ENCODE measurements around the gene VANGL2.
"Not testable (repeated sequence)": the region's sequence is repeated elsewhere in the genome, so short reads cannot be mapped to it uniquely, and the experiment has no call there.

VANGL2 gene

DNA sequence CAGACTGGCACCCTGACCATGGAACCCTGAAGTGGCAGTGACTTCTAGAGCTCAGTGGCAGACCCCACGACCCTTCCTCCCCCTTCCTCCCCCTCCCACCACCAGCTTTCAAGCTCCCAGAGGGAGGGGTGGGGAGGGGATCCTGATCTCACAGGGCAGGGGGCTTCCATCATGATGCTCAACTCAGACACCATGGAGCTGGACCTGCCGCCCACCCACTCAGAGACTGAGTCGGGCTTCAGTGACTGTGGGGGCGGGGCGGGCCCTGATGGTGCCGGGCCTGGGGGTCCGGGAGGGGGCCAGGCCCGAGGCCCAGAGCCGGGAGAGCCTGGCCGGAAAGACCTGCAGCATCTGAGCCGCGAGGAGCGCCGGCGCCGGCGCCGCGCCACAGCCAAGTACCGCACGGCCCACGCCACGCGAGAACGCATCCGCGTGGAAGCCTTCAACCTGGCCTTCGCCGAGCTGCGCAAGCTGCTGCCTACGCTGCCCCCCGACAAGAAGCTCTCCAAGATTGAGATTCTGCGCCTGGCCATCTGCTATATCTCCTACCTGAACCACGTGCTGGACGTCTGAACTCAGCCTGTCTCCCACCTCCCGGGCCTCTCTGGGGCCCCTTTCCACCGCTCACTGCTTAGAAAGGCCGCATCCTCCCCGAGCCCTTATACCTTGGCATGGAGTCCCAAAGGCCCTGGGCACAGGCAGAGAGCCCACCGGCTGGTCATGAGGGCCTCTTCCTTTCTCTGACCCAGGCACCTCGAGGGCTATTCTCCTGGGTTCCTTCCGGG lies 29.6 kb upstream of the VANGL2 start:
- DNase-seq, result no peak

DNA sequence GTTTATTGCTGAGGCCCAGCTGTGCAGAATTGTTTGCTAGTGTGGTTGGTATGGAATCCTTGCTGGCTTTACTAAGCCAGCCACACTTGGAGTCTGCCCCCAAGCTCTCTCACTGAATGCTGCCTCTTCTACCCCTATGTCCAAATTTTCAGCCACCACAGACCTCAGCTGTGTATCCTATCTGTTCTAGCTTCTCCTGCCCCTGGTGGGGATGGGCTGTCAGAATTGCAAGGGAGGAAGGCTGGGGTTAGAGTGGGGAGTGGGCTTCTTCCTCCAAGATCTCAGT lies 29.1 kb upstream of the VANGL2 start:
- DNase-seq, result no peak

DNA sequence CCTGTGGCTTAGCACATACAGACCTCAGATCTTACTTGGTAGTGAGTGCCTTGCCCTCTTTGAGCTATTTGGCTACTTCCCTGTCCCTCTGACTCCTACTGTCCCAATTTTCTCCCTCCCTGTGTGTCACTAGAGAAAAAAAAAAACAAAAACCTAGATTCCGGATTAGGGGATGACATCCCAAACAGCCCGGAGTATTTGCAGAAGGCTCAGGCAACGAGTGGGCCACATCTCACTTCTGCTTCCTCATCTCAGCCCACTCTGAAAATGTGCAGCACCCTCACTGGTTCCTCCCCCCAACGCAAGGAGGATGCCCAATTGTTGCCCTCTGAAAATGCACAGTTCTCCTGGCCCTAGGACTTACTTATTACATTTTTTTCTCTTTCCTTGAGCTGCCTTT lies 28.6 kb upstream of the VANGL2 start:
- DNase-seq, result no peak

DNA sequence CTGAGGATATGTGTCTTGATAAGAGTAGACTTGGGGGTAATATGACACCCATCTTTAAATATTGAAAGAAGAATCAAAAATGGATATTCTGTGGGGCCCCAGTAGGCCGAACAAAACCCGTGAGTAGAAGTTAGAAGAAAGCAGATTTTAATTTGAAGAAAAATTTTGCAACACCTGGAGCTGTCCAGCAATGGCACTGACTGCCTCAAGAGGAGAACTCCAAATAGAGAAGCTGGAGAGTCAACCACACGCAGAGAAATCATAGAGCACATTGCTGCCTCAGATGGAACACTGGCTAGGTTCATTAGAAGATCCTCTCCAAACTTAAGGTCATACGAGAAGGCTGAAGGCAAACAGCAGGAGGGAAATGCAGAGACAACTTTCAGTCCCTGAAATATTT lies 26.7 kb upstream of the VANGL2 start:
- no peak for DNase-seq

- DNase-seq, result peak; percentile 41
These were observed 25.9 kb upstream of the VANGL2 start for GRCh38 chr1:160374306-160375110.

DNA sequence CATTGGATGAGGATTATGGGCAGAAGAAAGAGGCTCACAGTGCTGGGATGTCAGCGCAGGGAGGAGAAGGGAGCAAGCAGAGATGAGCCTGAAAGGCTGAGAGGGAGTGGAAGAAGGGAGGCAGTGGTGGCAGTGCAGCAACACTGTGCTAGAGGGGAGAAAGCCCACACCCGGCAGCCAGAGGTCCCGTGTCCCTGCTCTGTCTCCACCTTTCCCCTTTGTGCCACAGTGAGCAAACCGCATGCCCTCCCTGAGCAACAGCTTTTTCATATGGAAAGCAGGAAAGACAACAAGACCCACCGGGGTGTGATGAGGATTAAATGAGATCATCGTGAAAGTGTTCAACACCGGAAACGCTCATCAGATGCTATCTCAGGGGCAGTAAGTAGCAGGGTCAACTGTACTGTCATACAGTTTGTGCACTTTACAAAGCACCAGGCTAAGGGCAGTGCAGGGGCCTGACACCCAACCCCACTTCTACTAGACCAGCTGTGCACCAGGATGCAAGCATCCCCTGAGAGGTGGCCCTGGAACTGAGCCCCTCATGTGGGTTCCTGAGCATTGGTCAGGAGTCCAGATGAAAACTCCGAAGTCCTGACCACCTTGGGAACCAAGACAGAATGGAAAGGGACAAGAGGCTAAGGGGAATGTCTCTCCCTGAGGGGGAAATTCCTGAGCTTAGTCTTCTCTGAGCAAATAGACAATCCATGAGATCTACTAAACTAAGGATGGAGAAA lies 24.4 kb upstream of the VANGL2 start:
- DNase-seq, result peak; percentile 60

DNA sequence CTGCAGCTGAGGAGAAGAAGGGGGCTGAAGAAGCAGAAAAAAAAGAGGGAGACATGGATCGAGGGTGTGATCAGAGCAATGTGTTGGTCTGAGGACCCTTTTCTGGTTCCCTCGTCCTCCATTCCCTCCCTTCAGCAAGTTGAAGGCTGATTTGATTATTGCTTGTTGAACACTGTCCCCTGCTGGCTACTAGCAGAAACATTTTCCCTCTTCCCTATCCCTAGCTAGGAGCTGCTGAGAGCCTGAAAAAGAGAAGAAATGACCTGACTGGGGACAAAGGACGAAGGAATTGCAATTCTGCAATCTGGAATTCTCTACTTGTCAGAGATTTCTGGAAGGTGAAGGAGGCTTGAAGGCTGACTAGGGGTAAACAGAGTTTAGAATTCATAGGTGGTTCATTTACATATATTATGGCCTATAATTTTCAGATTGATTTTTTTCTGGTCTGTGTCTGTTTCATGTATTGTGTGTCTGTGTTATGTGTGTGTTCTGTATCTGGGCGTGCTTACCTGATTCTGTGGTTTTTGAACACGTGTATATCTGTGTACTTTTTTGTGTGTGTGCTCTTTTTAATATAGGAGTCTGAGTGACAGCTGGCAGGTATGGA lies 23.7 kb upstream of the VANGL2 start:
- peak; percentile 57 for DNase-seq

DNA sequence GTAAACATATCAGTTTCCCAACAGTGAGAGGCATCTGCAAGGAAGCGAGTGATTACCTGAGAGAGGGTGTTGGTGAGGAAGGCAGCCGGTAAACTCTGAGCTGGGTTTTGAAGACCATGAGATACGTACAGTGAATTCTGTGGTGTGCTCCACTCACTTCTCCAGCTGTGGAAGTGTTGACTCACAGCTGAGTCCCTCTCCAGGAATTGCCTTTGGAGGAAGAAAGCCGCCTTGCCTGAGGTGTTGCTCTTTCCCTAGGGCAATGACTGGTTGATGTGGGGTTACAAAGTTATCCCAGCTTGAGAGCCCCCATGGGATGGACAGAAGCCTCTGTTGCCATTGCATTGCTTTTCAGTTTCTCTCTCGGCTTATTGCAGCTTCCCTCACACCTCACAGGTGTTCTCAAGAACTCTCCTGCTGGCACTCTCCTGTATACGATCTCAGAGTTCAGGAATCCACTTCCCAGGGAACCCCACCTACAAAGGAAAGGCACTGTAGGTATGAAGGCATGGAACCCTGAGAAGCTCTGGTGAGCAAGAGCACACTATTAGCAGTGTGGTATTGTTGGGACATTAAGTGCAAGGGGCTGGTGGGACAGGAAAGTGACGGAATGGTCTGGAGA lies 22.7 kb upstream of the VANGL2 start:
- no peak for DNase-seq

DNA sequence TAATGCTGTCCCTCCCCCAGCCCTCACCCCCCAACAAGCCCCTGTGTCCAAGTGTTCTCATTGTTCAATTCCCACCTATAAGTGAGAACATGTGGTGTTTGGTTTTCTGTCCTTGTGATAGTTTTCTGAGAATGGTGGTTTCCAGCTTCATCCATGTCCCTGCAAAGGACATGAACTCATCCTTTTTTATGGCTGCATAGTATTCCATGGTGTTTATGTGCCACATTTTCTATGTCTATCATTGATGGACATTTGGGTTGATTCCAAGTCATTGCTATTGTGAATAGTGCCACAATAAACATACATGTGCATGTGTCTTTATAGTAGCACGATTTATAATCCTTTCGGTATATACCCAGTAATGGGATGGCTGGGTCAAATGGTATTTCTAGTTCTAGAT lies 15.6 kb upstream of the VANGL2 start:
- not testable (repeated sequence) for DNase-seq

DNA sequence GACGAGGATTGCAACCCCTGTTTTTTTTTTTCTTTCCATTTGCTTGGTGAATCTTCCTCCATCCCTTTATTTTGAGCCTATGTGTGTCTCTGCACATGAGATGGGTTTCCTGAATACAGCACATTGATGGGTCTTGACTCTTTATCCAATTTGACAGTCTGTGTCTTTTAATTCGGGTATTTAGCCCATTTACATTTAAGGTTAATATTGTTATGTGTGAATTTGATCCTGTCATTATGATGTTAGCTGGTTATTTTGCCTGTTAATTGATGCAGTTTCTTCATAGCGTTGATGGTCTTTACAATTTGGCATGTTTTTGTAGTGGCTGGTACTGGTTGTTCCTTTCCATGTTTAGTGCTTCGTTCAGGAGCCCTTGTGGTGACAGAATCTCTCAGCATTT lies 12.0 kb upstream of the VANGL2 start:
- DNase-seq, result not testable (repeated sequence)

DNA sequence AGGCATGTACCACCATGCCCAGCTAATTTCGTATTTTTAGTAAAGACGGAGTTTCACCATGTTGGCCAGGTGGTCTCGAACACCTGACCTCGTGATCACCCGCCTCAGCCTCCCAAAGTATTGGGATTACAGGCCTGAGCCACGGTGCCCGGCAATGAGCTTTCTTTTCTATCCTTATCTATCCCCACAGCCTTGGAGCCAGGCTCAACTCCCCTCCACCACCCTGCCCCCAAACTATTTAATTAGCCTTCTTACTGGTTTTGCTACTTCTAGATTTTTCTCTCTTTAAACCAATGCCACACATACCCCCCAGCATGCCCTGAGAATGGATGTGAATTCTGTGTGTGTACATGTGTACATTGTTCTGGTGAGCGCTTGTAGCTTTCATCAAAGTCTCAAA lies 5.7 kb upstream of the VANGL2 start:
- no peak for DNase-seq

DNA sequence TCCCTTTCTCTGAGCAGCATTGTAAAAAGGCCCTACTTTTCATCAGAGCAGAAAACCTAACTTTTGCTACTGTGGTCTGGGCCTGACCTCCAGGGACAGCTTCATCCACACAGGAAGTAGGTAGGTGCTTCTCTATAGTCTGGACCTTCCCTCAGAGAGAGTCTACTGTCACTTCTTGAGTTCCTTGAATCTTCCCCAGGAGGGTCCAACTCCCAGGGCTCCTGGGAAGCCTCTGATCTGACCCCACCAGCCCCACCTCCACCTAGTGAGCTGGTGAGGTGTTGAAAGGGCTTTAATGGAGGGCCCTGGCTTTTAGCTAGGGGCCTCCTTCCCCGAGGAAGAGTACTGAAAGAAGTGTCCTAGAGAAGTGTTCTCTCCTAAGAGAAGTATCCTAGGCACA lies 2.7 kb upstream of the VANGL2 start:
- DNase-seq, result no peak

- DNase-seq, result no peak
These were observed 1.5 kb upstream of the VANGL2 start for GRCh38 chr1:160398823-160399222.

DNA sequence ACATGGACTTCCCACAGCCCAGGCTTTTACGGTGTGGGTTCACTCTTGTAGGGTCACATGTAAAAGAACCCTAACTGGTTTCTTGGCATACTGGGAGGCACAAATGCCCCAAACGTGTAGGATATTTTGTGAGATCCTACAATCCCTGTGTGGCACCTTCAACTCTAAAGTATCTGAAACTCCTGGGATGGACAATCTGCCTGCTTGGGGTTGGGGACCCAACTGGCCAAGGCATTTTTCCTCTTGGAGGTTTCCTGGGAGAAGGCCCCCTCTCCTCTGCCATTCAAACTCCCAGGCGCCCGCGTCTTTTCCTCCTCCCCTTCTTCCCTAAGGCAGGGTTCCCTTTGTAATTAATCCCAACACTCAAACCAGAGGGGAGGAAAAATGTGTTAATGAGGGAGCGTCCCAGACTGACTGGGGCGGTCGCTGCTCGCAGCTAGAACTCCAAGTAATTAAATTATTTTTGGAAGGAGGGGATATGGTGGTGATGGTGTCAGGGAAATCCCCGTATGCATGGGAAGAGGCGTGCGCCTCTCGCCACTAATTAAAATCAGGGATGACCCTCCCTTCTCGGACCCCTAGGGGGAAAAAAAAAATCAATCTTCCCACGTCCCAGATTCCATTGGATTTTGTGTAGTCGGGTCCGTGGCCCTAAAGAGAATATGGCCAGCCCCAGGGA lies 681 bp upstream of the VANGL2 start:
- no peak for DNase-seq

GRCh38 chr1:160400646-160401486 lies 502 bp downstream of the VANGL2 start:
- peak; percentile 63 for DNase-seq

DNA sequence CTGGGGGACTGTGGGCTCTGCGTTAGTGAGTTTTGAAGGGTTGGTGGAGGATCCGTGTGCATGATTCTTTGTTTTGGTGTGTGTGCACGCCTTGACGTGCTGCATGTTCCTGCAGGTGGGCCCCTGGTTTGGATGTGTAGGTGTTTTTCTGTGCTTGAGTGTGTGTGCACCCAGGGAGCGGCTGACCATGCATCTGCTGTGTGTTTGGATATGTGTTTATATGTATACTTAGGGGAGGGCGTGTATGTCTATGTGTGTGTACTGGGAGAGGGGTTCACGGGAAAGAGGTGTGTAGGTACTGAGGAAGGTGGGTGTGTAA lies 1.1 kb downstream of the VANGL2 start:
- no peak for DNase-seq

DNA sequence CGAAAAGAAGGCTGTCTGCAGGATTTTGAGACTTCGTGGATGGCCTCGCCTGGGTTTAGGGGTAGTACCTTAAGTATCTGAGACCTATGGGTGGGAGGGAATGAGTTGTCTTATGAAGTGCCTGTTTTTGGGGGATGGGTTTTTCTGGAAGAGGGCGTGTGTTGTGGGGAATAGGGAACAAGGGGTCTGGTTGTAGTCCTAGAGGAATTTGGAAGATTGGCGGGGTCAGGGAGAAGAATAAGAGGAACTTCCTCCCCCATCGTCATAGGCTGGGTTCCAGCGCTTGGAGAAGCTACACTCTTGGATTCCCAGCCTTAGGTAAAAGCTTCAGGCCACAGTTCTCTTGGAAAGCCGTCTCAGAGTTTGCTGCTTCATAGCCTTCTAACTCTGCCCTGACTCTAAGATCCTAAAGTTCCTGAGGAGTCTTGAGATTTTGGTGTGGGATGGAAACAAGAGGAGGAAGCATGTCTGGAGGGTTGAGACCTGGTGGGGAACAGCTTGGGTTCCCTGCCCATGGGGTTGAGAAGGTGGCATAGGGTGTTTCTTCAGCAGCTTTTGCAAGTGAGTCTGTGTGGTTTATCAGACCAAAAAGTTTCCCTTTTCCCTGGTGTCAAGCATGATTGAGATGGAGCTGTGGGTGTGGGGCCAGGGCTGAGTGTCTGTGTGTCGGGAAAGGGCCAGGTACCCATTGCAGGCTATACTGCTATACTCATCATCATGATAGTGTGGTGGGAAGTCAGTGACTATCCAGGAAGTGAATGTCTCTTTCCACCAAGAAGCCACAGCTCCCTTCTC lies 1.8 kb downstream of the VANGL2 start:
- DNase-seq, result no peak

DNA sequence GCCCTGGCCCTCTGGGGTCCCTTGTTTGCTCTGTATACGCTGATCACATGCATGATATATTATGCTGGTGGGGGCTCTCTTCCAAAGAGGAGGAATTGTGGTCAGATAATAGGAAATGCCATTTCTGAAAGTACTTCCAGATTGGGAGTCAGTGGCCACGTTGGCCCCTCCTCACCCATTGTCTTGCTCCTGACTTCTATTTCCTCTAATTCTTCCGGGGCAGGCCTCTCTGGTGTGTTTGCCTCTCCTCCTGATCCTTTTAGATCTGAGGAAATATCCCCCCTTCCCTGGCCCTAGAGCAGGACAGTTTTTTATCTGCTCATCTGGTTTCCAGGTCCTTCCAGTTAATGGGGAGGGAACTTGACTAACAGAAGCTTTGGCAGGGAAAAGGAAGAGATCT lies 2.9 kb downstream of the VANGL2 start:
- DNase-seq, result no peak

GRCh38 chr1:160404094-160404493 lies 3.7 kb downstream of the VANGL2 start:
- no peak for DNase-seq

DNA sequence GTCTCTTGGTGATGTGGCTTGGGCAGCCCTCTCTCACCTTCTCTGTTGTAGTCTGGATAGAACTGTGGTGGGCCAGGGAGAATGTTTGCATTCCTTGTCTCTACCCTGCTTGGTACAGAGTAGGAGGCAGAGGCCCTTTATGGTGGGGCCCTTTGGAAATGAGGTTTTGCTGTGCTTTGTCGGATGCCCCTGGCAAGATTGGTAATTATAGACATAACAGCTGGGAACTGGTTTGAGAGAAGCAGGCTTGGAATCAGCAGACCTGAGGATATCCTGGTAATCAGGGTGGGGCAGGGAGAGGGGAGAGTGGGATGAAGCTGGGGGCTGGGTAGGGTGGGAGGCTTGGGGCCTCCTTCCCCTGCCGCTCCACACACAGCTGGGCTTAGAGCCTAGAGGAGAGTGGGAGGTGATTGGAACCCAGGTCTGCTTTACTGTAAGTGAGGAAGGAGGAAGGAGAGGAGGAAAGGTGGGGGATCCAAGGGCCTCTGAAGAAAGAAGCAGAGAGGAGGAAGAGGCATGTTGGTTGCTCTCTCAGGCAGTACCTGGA lies 5.0 kb downstream of the VANGL2 start:
- no peak for DNase-seq

Data from activated CD8-positive, alpha-beta memory T cell treated with anti-CD3 and anti-CD28 coated beads for 24 hours (primary cell).